Spleen (tissue), 13 donors: ENCODE measurements around the gene MRAS. TPM values are rescaled to one million over a fixed set of nuclear protein-coding genes. Genes with fewer than 3 reads are reported as not detected.
A peak's percentile ranks its signal among the peaks of the same experiment; 100 is the strongest.

Source experiments
- DNase-seq: peaks from one replicate; pipeline ENCODE4 v3.0.0-alpha.2; 2020
- H3K27ac ChIP-seq, 8 donors: fragments of 200-600 bp; sonication (generic) in 7 of 8; 1 replicate in 4 of 8; 2 replicates in 4 of 8; pipeline versions ENCODE4 v1.5.0 to v1.8.0; 2016 to 2021; ENCODE audit warnings: inconsistent platforms in 4 of 8, mild to moderate bottlenecking in 4 of 8, moderate library complexity in 1 of 8
- H3K27me3 ChIP-seq, 7 donors: fragments of 200-600 bp; sonication (generic) in 6 of 7; replicated peaks in 1 of 7; 1 replicate in 4 of 7; 2 replicates in 3 of 7; pipeline versions ENCODE4 v1.5.0 to v1.8.0; 2016 to 2021; ENCODE audit warnings: inconsistent platforms in 3 of 7, mild to moderate bottlenecking in 1 of 7
- H3K36me3 ChIP-seq, 6 donors: fragments of 200-600 bp; sonication (generic) in 5 of 6; 1 replicate in 4 of 6; 2 replicates in 2 of 6; pipeline versions ENCODE4 v1.5.0 to v1.8.0; 2016 to 2021; ENCODE audit warnings: inconsistent platforms in 2 of 6
- H3K4me1 ChIP-seq, 6 donors: fragments of 200-600 bp; sonication (generic) in 5 of 6; 1 replicate in 3 of 6; 2 replicates in 3 of 6; pipeline versions ENCODE4 v1.5.0 to v1.8.0; 2016 to 2021; ENCODE audit warnings: inconsistent platforms in 3 of 6
- H3K4me3 ChIP-seq, 8 donors: fragments of 200-600 bp; sonication (generic) in 7 of 8; 1 replicate in 4 of 8; 2 replicates in 4 of 8; pipeline versions ENCODE4 v1.5.0 to v1.8.0; 2016 to 2021; ENCODE audit warnings: inconsistent platforms in 4 of 8, mild to moderate bottlenecking in 4 of 8, moderate library complexity in 2 of 8
- H3K9me3 ChIP-seq, 8 donors: fragments of 200-600 bp; sonication (generic) in 7 of 8; 1 replicate in 4 of 8; 2 replicates in 4 of 8; pipeline versions ENCODE4 v1.5.0 to v1.8.0; 2016 to 2021; ENCODE audit warnings: inconsistent platforms in 4 of 8
- CTCF ChIP-seq, 11 experiments: fragments of 200-600 bp in 7 of 11; fragments of 450-650 bp in 4 of 11; sonication (generic) in 4 of 11; IDR thresholded peaks in 8 of 11; conservative IDR thresholded peaks in 3 of 11; 1 replicate in 7 of 11; 2 replicates in 4 of 11; pipeline versions ENCODE4 v1.4.0 to v1.8.0; 2016 to 2021; ENCODE audit warnings: antibody characterized with exemption in 11 of 11, inconsistent platforms in 4 of 11, mild to moderate bottlenecking in 1 of 11
- POLR2A ChIP-seq, 3 donors: fragments of 450-650 bp; IDR thresholded peaks; one replicate each; pipeline ENCODE4 v1.5.1; 2017; ENCODE audit warnings: antibody characterized with exemption in 3 of 3, mild to moderate bottlenecking in 1 of 3
- POLR2AphosphoS5 ChIP-seq, 3 donors: sonication (generic); formaldehyde crosslinking; IDR thresholded peaks; one replicate each; pipeline ENCODE4 v1.5.1; 2017; ENCODE audit warnings: antibody characterized with exemption in 3 of 3
- WGBS, 5 donors: extraction: QIAGEN DNeasy Blood & Tissue Kit in 3 of 5; methylation state at CpG; one replicate each; pipeline versions ENCODE4 v1.1.5 to v1.1.7; 2013 to 2018; 5-methylcytosine and 5-hydroxymethylcytosine counted together
- intact Hi-C: fragments of 100-400 bp; cut with DNase I; formaldehyde crosslinking; loops from one replicate; pipeline ENCODE4 v1.15.0; 2023; ENCODE audit warnings: low total_unique reads
- long read RNA-seq, 2 donors: transcript quantifications; one replicate each; lab custom pipeline, GENCODE V29; 2026
- polyA plus RNA-seq, 3 donors: library from polyadenylated mRNA; stranded (reverse); fragments of 200-250 nt; gene quantifications; one replicate each; pipeline ENCODE4 v1.2.1, GENCODE V29; 2013
- total RNA-seq, 7 donors: library from RNA; depleted of rRNA in 3 of 7; stranded (reverse); fragments of >200 nt in 3 of 7; fragmentation: NEBNext Ultra II Directional in 4 of 7; extraction: Animal tissue kit (Norgen Biotek cat#: 25700) in 4 of 7; gene quantifications; one replicate each; pipeline versions ENCODE4 v1.1.0 to v1.2.1, GENCODE V29; 2016 to 2021
- donor health status: healthy with polysubstance abuse.
- donor health status: DM: no; HTN: no; CAD: no; lungs with moderate emphysema.
- donor health status: DM: no; HTN: no; CAD: no.
- donor health status: Bipolar disorder and iron deficiency.
- donor health status: healthy.
- donor health status: DM: no; HTN: no; CAD: no.
- donor health status: DM: yes; HTN: yes; CAD: no.

The MRAS gene
- 10 to 100 TPM; 15.4 to 36.7 (median 24.2) TPM for total RNA-seq
- 10 to 100 TPM in 1 of 3 donors, 1 to 10 TPM in 2; 4.1 to 18.6 (median 5.1) TPM for polyA plus RNA-seq
- long read RNA-seq, donor 1, partial matches to known transcripts: 0 of 1 reads
- long read RNA-seq, donor 1, other reads (novel, unspliced or antisense): 0 of 1 reads
- long read RNA-seq, donor 2, full-length matches to known transcripts: 4 of 4 reads
- long read RNA-seq, donor 2, partial matches to known transcripts: 0 of 4 reads
- long read RNA-seq, donor 2, other reads (novel, unspliced or antisense): 0 of 4 reads

GRCh38 chr3:138347960-138348753, at the start of gene MRAS:
MRAS (plus strand) TSS chr3:138348579; CDS start chr3:138372884, 24,305 bp downstream.
- no peak for TF ChIP-seq POLR2A (IDR thresholded peaks at IDR 0.05)
- peak in 4 of 11 experiments; percentile 38 to 58 (median 45) for TF ChIP-seq CTCF (IDR thresholded peaks at IDR 0.05 in 8 of 11, conservative IDR thresholded peaks at IDR 0.05 in 3 of 11)
- peak in 2 of 3 donors; percentile 70 for TF ChIP-seq POLR2AphosphoS5 (IDR thresholded peaks at IDR 0.05)
- DNase-seq: peak; percentile 82
- peaks cover 0 to 43% (median 27%) of the 10 kb centered on the region in 6 donors for H3K4me1 ChIP-seq
- H3K27me3 ChIP-seq: peaks cover 0 to 62% (median 22%) of the 10 kb centered on the region in 7 donors
- H3K9me3 ChIP-seq: no peaks in the 10 kb centered on the region
- H3K27ac ChIP-seq: peak within 1 kb of the TSS; percentile 71 to 89 (median 87)
- peak within 1 kb of the TSS; percentile 58 to 81 (median 68) for H3K4me3 ChIP-seq
- intact Hi-C loops: no loop called here
- WGBS, 5 donors: 1 to 2% (median 1%) methylated on average over 23 to 93 of the region's 93 CpGs
- no peaks in the 10 kb centered on the region for H3K36me3 ChIP-seq

- Histone ChIP-seq H3K4me1 (no peaks in the 10 kb centered on the region), H3K27ac (no peak overlapping the region), H3K4me3 (no peak overlapping the region), H3K27me3 (no peaks in the 10 kb centered on the region), H3K36me3 (peaks cover 4 to 43% (median 18%) of the 10 kb centered on the region in 6 donors), H3K9me3 (no peaks in the 10 kb centered on the region)
- no peak for DNase-seq
- 74 to 86% (median 78%) methylated on average over 2 of the region's 2 CpGs for WGBS, 5 donors
- intact Hi-C loops: no loop called here
- TF ChIP-seq CTCF (IDR thresholded peaks at IDR 0.05 in 8 of 11, conservative IDR thresholded peaks at IDR 0.05 in 3 of 11) (no peak), POLR2AphosphoS5 (IDR thresholded peaks at IDR 0.05) (no peak), POLR2A (IDR thresholded peaks at IDR 0.05) (no peak)
These were observed 47.7 kb upstream of the MRAS start for GRCh38 chr3:138300647-138301046.

- Histone ChIP-seq H3K4me3 (no peak overlapping the region), H3K9me3 (peaks cover 0 to 18% (median 11%) of the 10 kb centered on the region in 8 donors), H3K27ac (no peak overlapping the region), H3K27me3 (no peaks in the 10 kb centered on the region), H3K4me1 (no peaks in the 10 kb centered on the region), H3K36me3 (peaks cover 0 to 15% (median 3%) of the 10 kb centered on the region in 6 donors)
- intact Hi-C loops: no loop called here
- WGBS, 5 donors: 91 to 96% (median 93%) methylated on average over 6 of the region's 6 CpGs
- no peak for TF ChIP-seq POLR2A (IDR thresholded peaks at IDR 0.05)
- no peak for TF ChIP-seq CTCF (IDR thresholded peaks at IDR 0.05 in 8 of 11, conservative IDR thresholded peaks at IDR 0.05 in 3 of 11)
- no peak for TF ChIP-seq POLR2AphosphoS5 (IDR thresholded peaks at IDR 0.05)
- no peak for DNase-seq
These were observed 44.9 kb upstream of the MRAS start for GRCh38 chr3:138303474-138303873.

GRCh38 chr3:138307899-138308298, 40.5 kb upstream of the MRAS start:
- Histone ChIP-seq H3K4me3 (no peak overlapping the region), H3K9me3 (peaks cover 3 to 50% (median 36%) of the 10 kb centered on the region in 8 donors), H3K27ac (no peak overlapping the region), H3K4me1 (no peaks in the 10 kb centered on the region), H3K36me3 (no peaks in the 10 kb centered on the region), H3K27me3 (peaks cover 0 to 7% (median 0%) of the 10 kb centered on the region in 7 donors)
- DNase-seq: no peak
- WGBS, 5 donors: 82 to 90% (median 85%) methylated on average over 5 of the region's 5 CpGs
- intact Hi-C loops: no loop called here
- TF ChIP-seq POLR2AphosphoS5 (IDR thresholded peaks at IDR 0.05) (no peak), CTCF (IDR thresholded peaks at IDR 0.05 in 8 of 11, conservative IDR thresholded peaks at IDR 0.05 in 3 of 11) (no peak), POLR2A (IDR thresholded peaks at IDR 0.05) (no peak)
